Panc1 (cell line): Measurements from ENCODE around the gene UQCC3.

Experiments
- SIN3A ChIP-seq: IDR thresholded peaks from 2 replicates; pipeline ENCODE4 v1.6.1; 2012; ENCODE audit warnings: low read depth, mild to moderate bottlenecking, low read length, moderate library complexity, borderline replicate concordance; ENCODE audit not compliant: insufficient read depth
- TCF7L2 ChIP-seq: IDR thresholded peaks from 2 replicates; pipeline ENCODE4 v1.6.1; 2011; ENCODE audit warnings: mild to moderate bottlenecking, low read depth, low read length, inconsistent platforms
- TF ChIP-seq, protein P1 (sequence below): fragments of 450-650 bp; IDR thresholded peaks from 2 replicates; pipeline ENCODE4 v1.5.1; 2017; ENCODE audit warnings: mild to moderate bottlenecking
- TF ChIP-seq, protein P2 (sequence below), 2 experiments: IDR thresholded peaks; 2 replicates each; pipeline ENCODE4 v1.6.1; 2011 to 2012; ENCODE audit warnings: low read depth in 2 of 2, control low read depth in 1 of 2, low read length in 1 of 2, mild to moderate bottlenecking in 1 of 2, moderate library complexity in 1 of 2; ENCODE audit not compliant: insufficient read depth in 1 of 2

GRCh38 chr11:62622476-62623089, 48.9 kb upstream of the UQCC3 start:
- no peak for TF ChIP-seq SIN3A
- TF ChIP-seq, protein P1, sequence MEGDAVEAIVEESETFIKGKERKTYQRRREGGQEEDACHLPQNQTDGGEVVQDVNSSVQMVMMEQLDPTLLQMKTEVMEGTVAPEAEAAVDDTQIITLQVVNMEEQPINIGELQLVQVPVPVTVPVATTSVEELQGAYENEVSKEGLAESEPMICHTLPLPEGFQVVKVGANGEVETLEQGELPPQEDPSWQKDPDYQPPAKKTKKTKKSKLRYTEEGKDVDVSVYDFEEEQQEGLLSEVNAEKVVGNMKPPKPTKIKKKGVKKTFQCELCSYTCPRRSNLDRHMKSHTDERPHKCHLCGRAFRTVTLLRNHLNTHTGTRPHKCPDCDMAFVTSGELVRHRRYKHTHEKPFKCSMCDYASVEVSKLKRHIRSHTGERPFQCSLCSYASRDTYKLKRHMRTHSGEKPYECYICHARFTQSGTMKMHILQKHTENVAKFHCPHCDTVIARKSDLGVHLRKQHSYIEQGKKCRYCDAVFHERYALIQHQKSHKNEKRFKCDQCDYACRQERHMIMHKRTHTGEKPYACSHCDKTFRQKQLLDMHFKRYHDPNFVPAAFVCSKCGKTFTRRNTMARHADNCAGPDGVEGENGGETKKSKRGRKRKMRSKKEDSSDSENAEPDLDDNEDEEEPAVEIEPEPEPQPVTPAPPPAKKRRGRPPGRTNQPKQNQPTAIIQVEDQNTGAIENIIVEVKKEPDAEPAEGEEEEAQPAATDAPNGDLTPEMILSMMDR: no peak
- no peak for TF ChIP-seq TCF7L2
- TF ChIP-seq, protein P2, sequence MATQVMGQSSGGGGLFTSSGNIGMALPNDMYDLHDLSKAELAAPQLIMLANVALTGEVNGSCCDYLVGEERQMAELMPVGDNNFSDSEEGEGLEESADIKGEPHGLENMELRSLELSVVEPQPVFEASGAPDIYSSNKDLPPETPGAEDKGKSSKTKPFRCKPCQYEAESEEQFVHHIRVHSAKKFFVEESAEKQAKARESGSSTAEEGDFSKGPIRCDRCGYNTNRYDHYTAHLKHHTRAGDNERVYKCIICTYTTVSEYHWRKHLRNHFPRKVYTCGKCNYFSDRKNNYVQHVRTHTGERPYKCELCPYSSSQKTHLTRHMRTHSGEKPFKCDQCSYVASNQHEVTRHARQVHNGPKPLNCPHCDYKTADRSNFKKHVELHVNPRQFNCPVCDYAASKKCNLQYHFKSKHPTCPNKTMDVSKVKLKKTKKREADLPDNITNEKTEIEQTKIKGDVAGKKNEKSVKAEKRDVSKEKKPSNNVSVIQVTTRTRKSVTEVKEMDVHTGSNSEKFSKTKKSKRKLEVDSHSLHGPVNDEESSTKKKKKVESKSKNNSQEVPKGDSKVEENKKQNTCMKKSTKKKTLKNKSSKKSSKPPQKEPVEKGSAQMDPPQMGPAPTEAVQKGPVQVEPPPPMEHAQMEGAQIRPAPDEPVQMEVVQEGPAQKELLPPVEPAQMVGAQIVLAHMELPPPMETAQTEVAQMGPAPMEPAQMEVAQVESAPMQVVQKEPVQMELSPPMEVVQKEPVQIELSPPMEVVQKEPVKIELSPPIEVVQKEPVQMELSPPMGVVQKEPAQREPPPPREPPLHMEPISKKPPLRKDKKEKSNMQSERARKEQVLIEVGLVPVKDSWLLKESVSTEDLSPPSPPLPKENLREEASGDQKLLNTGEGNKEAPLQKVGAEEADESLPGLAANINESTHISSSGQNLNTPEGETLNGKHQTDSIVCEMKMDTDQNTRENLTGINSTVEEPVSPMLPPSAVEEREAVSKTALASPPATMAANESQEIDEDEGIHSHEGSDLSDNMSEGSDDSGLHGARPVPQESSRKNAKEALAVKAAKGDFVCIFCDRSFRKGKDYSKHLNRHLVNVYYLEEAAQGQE (IDR thresholded peaks at IDR 0.05; ENCODE audit: insufficient read depth in 1 of 2, low read depth in 2 of 2, low read length in 1 of 2): no peak
